Panc1 (cell line): ENCODE data around the gene WNT2. TPM values are rescaled to one million over a fixed set of nuclear protein-coding genes. Genes with fewer than 3 reads are reported as not detected.

Source experiments
- ATAC-seq: fragments of 200-7000 bp; cut with Tn5 transposase; 2 replicates; pipeline ENCODE4 v1.9.1; 2020; ENCODE audit warnings: mild to moderate bottlenecking, moderate library complexity
- BruUV-seq: library from RNA; stranded (reverse); fragments of 400-500 nt; replicated peaks from 2 replicates; lab custom pipeline; 2021; lab: Mats Ljungman, UMichigan
- CTCF ChIA-PET: fragments of 300-600 bp; sonication (Branson Sonifier 250); formaldehyde crosslinking; loops from one replicate; lab custom pipeline; 2022; ENCODE audit warnings: antibody characterized with exemption; lab: Charles Lee
- POLR2A ChIA-PET: fragments of 300-600 bp; sonication (Branson Sonifier 250); formaldehyde crosslinking; loops from one replicate; lab custom pipeline; 2022; ENCODE audit warnings: antibody characterized with exemption; lab: Charles Lee
- DNase-seq: peaks from one replicate; pipeline ENCODE4 v3.0.0-alpha.2; 2010; ENCODE audit warnings: low read depth, low spot score
- H3K27ac ChIP-seq: 2 replicates; pipeline ENCODE4 v1.5.1; 2011; ENCODE audit warnings: mild to moderate bottlenecking, low read length, inconsistent platforms
- H3K27me3 ChIP-seq: fragments of 200-500 bp; sonication (Bioruptor generic); 2 replicates; pipeline ENCODE4 v1.6.0; 2014; ENCODE audit warnings: low read length, inconsistent platforms; ENCODE audit not compliant: control insufficient read depth, insufficient read depth
- H3K36me3 ChIP-seq: fragments of 200-500 bp; sonication (Bioruptor generic); 2 replicates; pipeline ENCODE4 v1.5.1; 2014; ENCODE audit warnings: inconsistent platforms, mild to moderate bottlenecking, low read length, moderate library complexity; ENCODE audit not compliant: control insufficient read depth, insufficient read depth
- H3K4me1 ChIP-seq: 2 replicates; pipeline ENCODE4 v1.5.1; 2011; ENCODE audit warnings: inconsistent platforms, mild to moderate bottlenecking, low read length, moderate library complexity; ENCODE audit not compliant: control insufficient read depth, insufficient read depth
- H3K4me3 ChIP-seq, 2 experiments: 2 replicates each; pipeline ENCODE4 v1.5.1; 2011 to 2012; ENCODE audit warnings: low read depth in 2 of 2, low read length in 2 of 2, mild to moderate bottlenecking in 2 of 2, inconsistent platforms in 1 of 2, moderate library complexity in 1 of 2
- H3K9me3 ChIP-seq: fragments of 200-500 bp; sonication (Bioruptor generic); 2 replicates; pipeline ENCODE4 v1.5.1; 2014; ENCODE audit warnings: low read depth, mild to moderate bottlenecking, inconsistent platforms, low read length, moderate library complexity; ENCODE audit not compliant: control insufficient read depth, insufficient read depth
- CTCF ChIP-seq: fragments of 450-650 bp; IDR thresholded peaks from 2 replicates; pipeline ENCODE4 v1.5.1; 2017; ENCODE audit warnings: mild to moderate bottlenecking
- POLR2AphosphoS5 ChIP-seq: IDR thresholded peaks from 2 replicates; pipeline ENCODE4 v1.6.1; 2012; ENCODE audit warnings: mild to moderate bottlenecking, low read depth, low read length, moderate library complexity
- REST ChIP-seq, 2 experiments: IDR thresholded peaks; 2 replicates each; pipeline ENCODE4 v1.6.1; 2011 to 2012; ENCODE audit warnings: low read depth in 2 of 2, control low read depth in 1 of 2, low read length in 1 of 2, mild to moderate bottlenecking in 1 of 2, moderate library complexity in 1 of 2; ENCODE audit not compliant: insufficient read depth in 1 of 2
- SIN3A ChIP-seq: IDR thresholded peaks from 2 replicates; pipeline ENCODE4 v1.6.1; 2012; ENCODE audit warnings: low read depth, mild to moderate bottlenecking, low read length, moderate library complexity, borderline replicate concordance; ENCODE audit not compliant: insufficient read depth
- TCF7L2 ChIP-seq: IDR thresholded peaks from 2 replicates; pipeline ENCODE4 v1.6.1; 2011; ENCODE audit warnings: mild to moderate bottlenecking, low read depth, low read length, inconsistent platforms
- in situ Hi-C: cut with HindIII; loops from 2 replicates; pipeline ENCODE4 v1.10.0; 2016; ENCODE audit warnings: low sequenced_read_pairs, low pct_unique_long_range_greater_than_20kb
- intact Hi-C: fragments of 100-400 bp; cut with micrococcal nuclease; formaldehyde crosslinking; loops from one replicate; pipeline ENCODE4 v1.10.0; 2022; ENCODE audit not compliant: unreplicated experiment
- total RNA-seq: library from RNA; stranded (reverse); gene quantifications from one replicate; pipeline ENCODE4 v1.2.1, GENCODE V29; 2021; ENCODE audit not compliant: unreplicated experiment

WNT2 gene
- total RNA-seq, 1 experiment from 2014 or later: not detected

GRCh38 chr7:117282239-117282812, 40.5 kb downstream of the WNT2 start:
- Histone ChIP-seq H3K27ac (no peak overlapping the region), H3K9me3 (no peaks in the 10 kb centered on the region), H3K4me3 (no peak overlapping the region), H3K36me3 (no peaks in the 10 kb centered on the region), H3K4me1 (no peaks in the 10 kb centered on the region), H3K27me3 (0 out of 2 replicates have a peak, but pooled peaks cover 1% of the 10 kb centered on the region)
- ATAC-seq (no peak), DNase-seq (no peak)
- TF ChIP-seq POLR2AphosphoS5 (no peak), REST (IDR thresholded peaks at IDR 0.05; ENCODE audit: insufficient read depth in 1 of 2, low read depth in 2 of 2, low read length in 1 of 2) (no peak), SIN3A (no peak), CTCF (no peak), TCF7L2 (no peak)
- in situ Hi-C loops: no loop called here
- POLR2A ChIA-PET: no interaction called here
- no TSS peak for BruUV-seq
- intact Hi-C loops: no loop called here
- CTCF ChIA-PET: no interaction called here

- ChIA-PET CTCF (no interaction called here), POLR2A (no interaction called here)
- TF ChIP-seq SIN3A (no peak), CTCF (no peak), POLR2AphosphoS5 (no peak), REST (IDR thresholded peaks at IDR 0.05; ENCODE audit: insufficient read depth in 1 of 2, low read depth in 2 of 2, low read length in 1 of 2) (no peak)
- DNase-seq (no peak), ATAC-seq (no peak)
- no peak overlapping the region for H3K27ac ChIP-seq
- no peak overlapping the region for H3K4me3 ChIP-seq
- H3K9me3 ChIP-seq: no peaks in the 10 kb centered on the region
- intact Hi-C loops (no loop called here), in situ Hi-C loops (no loop called here)
- no peaks in the 10 kb centered on the region for H3K36me3 ChIP-seq
- BruUV-seq: no TSS peak
- peaks cover 2% of the 10 kb centered on the region; the same call in 1 of the 2 replicates for H3K27me3 ChIP-seq
- no peaks in the 10 kb centered on the region for H3K4me1 ChIP-seq
Measured at GRCh38 chr7:117281562-117281961, 41.3 kb downstream of the WNT2 start.
